ENCODE measurements around the gene PHF21B.

The PHF21B gene

GRCh38 chr22:45014654-45015053 lies 4.8 kb upstream of the PHF21B start:
- H3K9ac ChIP-seq (ENCODE audit: low read length) = no peak overlapping the region
- H3K27me3 ChIP-seq (ENCODE audit: control insufficient read depth, insufficient read depth, low read length) = peaks cover 3% of the 10 kb centered on the region; the same call in 1 of the 2 replicates
- no peaks in the 10 kb centered on the region for H3K9me3 ChIP-seq (ENCODE audit: control insufficient read depth, insufficient read depth, low read depth, low read length)
- H3K27ac ChIP-seq (ENCODE audit: low read depth, low read length) = no peak overlapping the region
- no peaks in the 10 kb centered on the region for H3K36me3 ChIP-seq (ENCODE audit: control insufficient read depth, insufficient read depth, low read length)
- H3K4me1 ChIP-seq (ENCODE audit: control insufficient read depth, insufficient read depth, low read length) = peaks cover 18% of the 10 kb centered on the region
- H3K4me3 ChIP-seq (ENCODE audit: low read depth, low read length) = no peak overlapping the region

DNA sequence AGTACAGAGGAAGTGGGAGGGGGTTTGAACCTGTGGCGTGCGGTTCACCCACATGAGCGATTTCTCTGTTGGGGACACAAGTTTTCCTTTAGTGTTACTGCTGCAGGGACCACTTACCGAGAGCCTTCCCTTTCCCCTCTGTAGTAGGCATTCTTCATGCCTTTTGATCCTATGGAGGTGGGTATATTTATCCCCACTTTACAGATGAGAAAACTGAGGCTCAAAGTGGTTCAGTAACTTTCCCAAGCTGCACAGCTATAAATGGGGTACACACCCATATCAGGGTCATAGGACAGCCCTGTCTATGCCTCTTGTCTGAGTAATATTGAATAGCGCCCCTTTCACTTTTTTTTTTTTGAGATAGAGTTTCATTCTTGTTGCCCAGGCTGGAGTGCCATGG lies 3.3 kb upstream of the PHF21B start:
- Histone ChIP-seq H3K9me3 (ENCODE audit: control insufficient read depth, insufficient read depth, low read depth, low read length) (no peaks in the 10 kb centered on the region), H3K27me3 (ENCODE audit: control insufficient read depth, insufficient read depth, low read length) (no peaks in the 10 kb centered on the region), H3K27ac (ENCODE audit: low read depth, low read length) (no peak overlapping the region), H3K4me3 (ENCODE audit: low read depth, low read length) (no peak overlapping the region), H3K36me3 (ENCODE audit: control insufficient read depth, insufficient read depth, low read length) (no peaks in the 10 kb centered on the region), H3K9ac (ENCODE audit: low read length) (no peak overlapping the region), H3K4me1 (ENCODE audit: control insufficient read depth, insufficient read depth, low read length) (peaks cover 18% of the 10 kb centered on the region)

DNA sequence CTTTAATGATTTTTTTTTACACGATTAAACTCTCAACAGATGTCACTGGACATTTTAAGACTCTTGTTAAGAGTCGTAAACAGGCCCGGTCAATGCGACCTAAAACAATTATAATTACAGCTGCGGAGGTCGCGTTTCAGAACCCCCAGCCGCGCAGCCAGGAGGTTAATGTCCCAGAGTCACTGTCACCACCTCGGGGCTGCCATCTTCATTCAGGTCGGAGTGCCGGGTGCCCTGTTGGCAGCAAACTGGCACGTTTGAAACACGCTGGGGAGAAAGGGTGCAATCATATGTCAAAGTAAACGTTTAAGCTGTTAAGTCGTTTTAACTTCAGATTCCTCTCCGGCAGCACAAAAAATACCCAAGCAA lies 711 bp upstream of the PHF21B start:
- Histone ChIP-seq H3K4me1 (ENCODE audit: control insufficient read depth, insufficient read depth, low read length) (peaks cover 24% of the 10 kb centered on the region), H3K27me3 (ENCODE audit: control insufficient read depth, insufficient read depth, low read length) (no peaks in the 10 kb centered on the region), H3K36me3 (ENCODE audit: control insufficient read depth, insufficient read depth, low read length) (0 out of 2 replicates have a peak, but pooled peaks cover 1% of the 10 kb centered on the region), H3K27ac (ENCODE audit: low read depth, low read length) (peak overlapping the region; percentile 91), H3K9ac (ENCODE audit: low read length) (peak overlapping the region; percentile 84), H3K9me3 (ENCODE audit: control insufficient read depth, insufficient read depth, low read depth, low read length) (no peaks in the 10 kb centered on the region), H3K4me3 (ENCODE audit: low read depth, low read length) (peak overlapping the region; percentile 95)

DNA sequence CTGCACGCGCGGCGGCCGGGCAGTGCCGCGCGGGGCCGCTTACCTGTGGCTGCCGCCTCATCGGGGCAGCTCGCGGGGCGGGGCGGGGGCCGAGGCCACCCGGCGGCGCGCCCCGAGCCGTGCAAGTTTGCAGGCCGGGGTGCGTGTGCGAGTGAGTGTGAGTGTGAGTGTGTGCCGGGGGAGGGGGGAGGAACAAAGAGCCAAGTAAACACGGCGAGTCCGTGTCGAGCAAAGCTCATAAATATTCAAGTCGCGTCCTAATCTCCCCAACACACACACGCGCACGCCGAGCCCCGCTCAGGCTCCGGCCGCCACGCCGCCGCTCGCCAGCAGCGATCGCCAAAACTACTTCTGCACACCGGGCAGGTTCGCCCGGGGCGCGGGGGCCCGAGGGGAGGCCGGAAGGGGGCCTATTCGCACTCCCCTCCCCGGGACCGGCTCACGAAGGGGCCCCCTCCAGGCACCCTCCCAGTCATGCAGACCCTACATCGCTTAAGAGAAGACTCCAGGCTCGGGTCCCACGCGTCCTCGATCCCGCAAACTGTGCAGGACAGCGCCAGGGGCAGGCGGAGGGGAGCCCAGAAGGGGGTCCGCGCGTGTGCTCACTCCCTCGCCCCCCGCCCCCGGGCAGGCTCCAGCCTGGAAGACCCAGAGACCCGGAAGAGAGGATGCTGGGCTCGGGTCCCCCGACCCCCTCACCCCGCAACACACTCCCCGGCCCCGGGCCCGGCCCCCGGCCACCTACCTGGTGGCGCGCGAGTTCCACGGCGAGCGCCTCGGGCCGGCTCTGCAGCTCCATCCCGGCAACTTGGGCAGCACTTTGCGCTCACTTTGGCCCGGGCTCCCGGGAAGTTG lies 827 bp downstream of the PHF21B start:
- Histone ChIP-seq H3K27ac (ENCODE audit: low read depth, low read length) (peak overlapping the region; percentile 90; the same call in 1 of the 2 replicates), H3K36me3 (ENCODE audit: control insufficient read depth, insufficient read depth, low read length) (peaks cover 17% of the 10 kb centered on the region), H3K9me3 (ENCODE audit: control insufficient read depth, insufficient read depth, low read depth, low read length) (no peaks in the 10 kb centered on the region), H3K27me3 (ENCODE audit: control insufficient read depth, insufficient read depth, low read length) (no peaks in the 10 kb centered on the region), H3K9ac (ENCODE audit: low read length) (peak overlapping the region; percentile 91), H3K4me1 (ENCODE audit: control insufficient read depth, insufficient read depth, low read length) (peaks cover 25% of the 10 kb centered on the region), H3K4me3 (ENCODE audit: low read depth, low read length) (peak overlapping the region; percentile 95)

- Histone ChIP-seq H3K9ac (ENCODE audit: low read length) (peak overlapping the region; percentile 91), H3K36me3 (ENCODE audit: control insufficient read depth, insufficient read depth, low read length) (peaks cover 22% of the 10 kb centered on the region), H3K4me1 (ENCODE audit: control insufficient read depth, insufficient read depth, low read length) (peaks cover 24% of the 10 kb centered on the region), H3K27ac (ENCODE audit: low read depth, low read length) (peak overlapping the region; percentile 88), H3K4me3 (ENCODE audit: low read depth, low read length) (peak overlapping the region; percentile 95), H3K9me3 (ENCODE audit: control insufficient read depth, insufficient read depth, low read depth, low read length) (no peaks in the 10 kb centered on the region), H3K27me3 (ENCODE audit: control insufficient read depth, insufficient read depth, low read length) (no peaks in the 10 kb centered on the region)
Measured at GRCh38 chr22:45008186-45008681, 1.6 kb downstream of the PHF21B start.

- Histone ChIP-seq H3K4me1 (ENCODE audit: control insufficient read depth, insufficient read depth, low read length) (peaks cover 24% of the 10 kb centered on the region), H3K9me3 (ENCODE audit: control insufficient read depth, insufficient read depth, low read depth, low read length) (no peaks in the 10 kb centered on the region), H3K4me3 (ENCODE audit: low read depth, low read length) (peak overlapping the region; percentile 95), H3K27me3 (ENCODE audit: control insufficient read depth, insufficient read depth, low read length) (no peaks in the 10 kb centered on the region), H3K27ac (ENCODE audit: low read depth, low read length) (peak overlapping the region; percentile 92), H3K36me3 (ENCODE audit: control insufficient read depth, insufficient read depth, low read length) (peaks cover 27% of the 10 kb centered on the region), H3K9ac (ENCODE audit: low read length) (peak overlapping the region; percentile 91)
Measured at GRCh38 chr22:45007391-45008185, 2.2 kb downstream of the PHF21B start.

DNA sequence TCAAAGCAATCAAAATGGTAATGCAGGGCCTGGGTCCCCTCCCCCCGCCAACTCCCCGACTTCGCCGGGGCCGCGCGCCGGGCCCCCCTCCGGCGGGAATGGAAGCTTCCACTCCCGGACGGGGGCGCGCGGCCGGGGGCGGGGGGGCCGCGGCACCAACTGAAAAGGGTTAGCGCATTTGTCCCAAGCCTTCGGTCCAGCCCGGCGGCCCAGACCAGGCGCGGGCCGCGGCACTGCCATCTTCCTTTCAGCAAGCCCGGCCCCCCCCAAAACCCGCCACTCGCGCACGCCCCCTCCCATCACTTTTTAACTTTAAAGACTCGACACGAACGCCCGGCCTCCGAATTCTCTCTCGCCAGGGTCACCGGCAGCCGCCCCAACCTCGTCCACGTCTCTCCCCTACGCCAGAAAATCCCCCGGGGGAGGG lies 2.8 kb downstream of the PHF21B start:
- H3K9ac ChIP-seq (ENCODE audit: low read length) = peak overlapping the region; percentile 86
- H3K36me3 ChIP-seq (ENCODE audit: control insufficient read depth, insufficient read depth, low read length) = peaks cover 33% of the 10 kb centered on the region
- H3K27ac ChIP-seq (ENCODE audit: low read depth, low read length) = peak overlapping the region; percentile 92
- H3K4me3 ChIP-seq (ENCODE audit: low read depth, low read length) = peak overlapping the region; percentile 84
- no peaks in the 10 kb centered on the region for H3K9me3 ChIP-seq (ENCODE audit: control insufficient read depth, insufficient read depth, low read depth, low read length)
- H3K27me3 ChIP-seq (ENCODE audit: control insufficient read depth, insufficient read depth, low read length) = no peaks in the 10 kb centered on the region
- H3K4me1 ChIP-seq (ENCODE audit: control insufficient read depth, insufficient read depth, low read length) = peaks cover 24% of the 10 kb centered on the region

GRCh38 chr22:45006111-45006963 lies 3.5 kb downstream of the PHF21B start:
- peak overlapping the region; percentile 92 for H3K27ac ChIP-seq (ENCODE audit: low read depth, low read length)
- H3K27me3 ChIP-seq (ENCODE audit: control insufficient read depth, insufficient read depth, low read length) = no peaks in the 10 kb centered on the region
- H3K4me1 ChIP-seq (ENCODE audit: control insufficient read depth, insufficient read depth, low read length) = peaks cover 24% of the 10 kb centered on the region
- H3K9ac ChIP-seq (ENCODE audit: low read length) = peak overlapping the region; percentile 86
- peaks cover 39% of the 10 kb centered on the region for H3K36me3 ChIP-seq (ENCODE audit: control insufficient read depth, insufficient read depth, low read length)
- peak overlapping the region; percentile 84 for H3K4me3 ChIP-seq (ENCODE audit: low read depth, low read length)
- H3K9me3 ChIP-seq (ENCODE audit: control insufficient read depth, insufficient read depth, low read depth, low read length) = no peaks in the 10 kb centered on the region

DNA sequence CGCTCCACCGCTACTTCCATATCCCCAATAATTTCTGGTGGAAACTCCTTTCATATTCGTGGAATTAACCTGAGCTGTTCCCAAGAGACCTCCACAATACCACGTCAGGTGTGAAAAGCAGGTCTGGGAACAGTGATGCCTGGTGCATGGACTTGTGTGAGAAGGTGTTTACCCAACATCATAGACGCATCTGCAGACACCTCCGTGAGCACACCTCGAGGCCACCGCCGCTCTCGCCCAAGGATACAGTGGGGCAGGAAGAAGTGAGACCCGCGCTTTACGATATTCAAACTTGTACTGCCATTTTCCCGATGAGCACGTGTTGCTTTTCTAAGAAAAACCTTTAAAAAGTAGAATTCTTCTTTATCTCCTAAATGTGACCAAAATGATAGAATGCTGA lies 8.2 kb downstream of the PHF21B start:
- H3K4me3 ChIP-seq (ENCODE audit: low read depth, low read length) = no peak overlapping the region
- no peak overlapping the region for H3K9ac ChIP-seq (ENCODE audit: low read length)
- H3K9me3 ChIP-seq (ENCODE audit: control insufficient read depth, insufficient read depth, low read depth, low read length) = no peaks in the 10 kb centered on the region
- no peaks in the 10 kb centered on the region for H3K27me3 ChIP-seq (ENCODE audit: control insufficient read depth, insufficient read depth, low read length)
- H3K27ac ChIP-seq (ENCODE audit: low read depth, low read length) = no peak overlapping the region
- peaks cover 71% of the 10 kb centered on the region for H3K36me3 ChIP-seq (ENCODE audit: control insufficient read depth, insufficient read depth, low read length)
- H3K4me1 ChIP-seq (ENCODE audit: control insufficient read depth, insufficient read depth, low read length) = peaks cover 39% of the 10 kb centered on the region

DNA sequence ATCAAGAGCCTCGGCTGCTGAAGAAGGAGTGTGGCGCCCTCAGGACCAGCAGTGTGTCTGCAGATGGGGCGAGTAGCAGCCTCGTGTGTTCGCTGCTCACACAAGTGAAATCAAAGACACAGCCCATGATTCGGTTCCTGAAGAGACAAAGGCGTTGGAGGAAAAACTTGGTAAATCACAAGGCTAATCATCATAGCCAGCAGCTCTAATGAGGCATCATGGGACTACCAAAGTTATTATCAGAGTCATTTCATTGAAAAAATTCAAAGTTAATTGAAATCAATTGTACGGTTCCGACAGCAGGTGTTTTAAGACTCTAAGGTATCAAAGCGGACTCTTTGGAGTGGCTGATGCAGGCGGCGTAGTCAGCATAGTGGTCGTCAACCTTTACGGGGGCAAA lies 9.5 kb downstream of the PHF21B start:
- H3K4me3 ChIP-seq (ENCODE audit: low read depth, low read length) = no peak overlapping the region
- H3K4me1 ChIP-seq (ENCODE audit: control insufficient read depth, insufficient read depth, low read length) = peaks cover 42% of the 10 kb centered on the region
- no peak overlapping the region for H3K9ac ChIP-seq (ENCODE audit: low read length)
- no peaks in the 10 kb centered on the region for H3K27me3 ChIP-seq (ENCODE audit: control insufficient read depth, insufficient read depth, low read length)
- no peaks in the 10 kb centered on the region for H3K9me3 ChIP-seq (ENCODE audit: control insufficient read depth, insufficient read depth, low read depth, low read length)
- H3K36me3 ChIP-seq (ENCODE audit: control insufficient read depth, insufficient read depth, low read length) = peaks cover 75% of the 10 kb centered on the region
- H3K27ac ChIP-seq (ENCODE audit: low read depth, low read length) = peak overlapping the region; percentile 27; the same call in 1 of the 2 replicates

All from HUES6 (cell line).